Measurements from ENCODE around the gene NSMCE3. TPM values are rescaled to one million over a fixed set of nuclear protein-coding genes. Genes with fewer than 3 reads are reported as not detected.

The NSMCE3 gene
- polyA plus RNA-seq, 6 donors from 2014 or later = 33.7 to 43.3 (median 40.4) TPM

- DNase-seq (no peak), ATAC-seq (ENCODE audit: low read depth in 2 of 2) (no peak)
- H3K27me3 Mint-ChIP-seq = peaks cover 39 to 69% (median 64%) of the 10 kb centered on the region in 3 donors
- no peak overlapping the region for H3K27ac Mint-ChIP-seq
- H3K36me3 Mint-ChIP-seq = no peaks in the 10 kb centered on the region
- H3K4me1 Mint-ChIP-seq = no peaks in the 10 kb centered on the region
- H3K4me3 Mint-ChIP-seq = no peak overlapping the region
- H3K9me3 Mint-ChIP-seq = peaks cover 0 to 6% (median 0%) of the 10 kb centered on the region in 7 donors
These were observed 15.8 kb upstream of the NSMCE3 start for GRCh38 chr15:29285386-29285785.

- ATAC-seq (ENCODE audit: low read depth in 2 of 2) (no peak), DNase-seq (no peak)
- Mint-ChIP-seq H3K36me3 (no peaks in the 10 kb centered on the region), H3K27me3 (peaks cover 43 to 75% (median 70%) of the 10 kb centered on the region in 3 donors), H3K4me1 (no peaks in the 10 kb centered on the region), H3K9me3 (peaks cover 0 to 6% (median 0%) of the 10 kb centered on the region in 7 donors), H3K4me3 (no peak overlapping the region), H3K27ac (no peak overlapping the region)
These were observed 13.8 kb upstream of the NSMCE3 start for GRCh38 chr15:29283381-29283780.

- Mint-ChIP-seq H3K27me3 (peaks cover 35 to 80% (median 53%) of the 10 kb centered on the region in 3 donors), H3K36me3 (no peaks in the 10 kb centered on the region), H3K4me3 (no peak overlapping the region), H3K9me3 (peaks cover 0 to 6% (median 0%) of the 10 kb centered on the region in 7 donors), H3K4me1 (no peaks in the 10 kb centered on the region), H3K27ac (no peak overlapping the region)
- ATAC-seq (ENCODE audit: low read depth in 2 of 2) (no peak), DNase-seq (no peak)
These were observed 10.9 kb upstream of the NSMCE3 start for GRCh38 chr15:29280514-29280913.

- Mint-ChIP-seq H3K4me3 (no peak overlapping the region), H3K9me3 (peaks cover 0 to 6% (median 0%) of the 10 kb centered on the region in 7 donors), H3K4me1 (no peaks in the 10 kb centered on the region), H3K27ac (no peak overlapping the region), H3K27me3 (peaks cover 21 to 61% (median 34%) of the 10 kb centered on the region in 3 donors), H3K36me3 (no peaks in the 10 kb centered on the region)
- DNase-seq = no peak
- no peak for ATAC-seq (ENCODE audit: low read depth in 2 of 2)
These were observed 8.9 kb upstream of the NSMCE3 start for GRCh38 chr15:29278436-29279105.

- no peak for DNase-seq
- no peak overlapping the region for H3K4me3 Mint-ChIP-seq
- peaks cover 0 to 6% (median 0%) of the 10 kb centered on the region in 3 donors for H3K4me1 Mint-ChIP-seq
- H3K9me3 Mint-ChIP-seq = no peaks in the 10 kb centered on the region
- no peaks in the 10 kb centered on the region for H3K36me3 Mint-ChIP-seq
- H3K27me3 Mint-ChIP-seq = peaks cover 10 to 43% (median 14%) of the 10 kb centered on the region in 3 donors
- H3K27ac Mint-ChIP-seq = no peak overlapping the region
- ATAC-seq (ENCODE audit: low read depth in 2 of 2) = no peak
These were observed 6.7 kb upstream of the NSMCE3 start for GRCh38 chr15:29276366-29276765.

- H3K27ac Mint-ChIP-seq = no peak overlapping the region
- DNase-seq = no peak
- no peak for ATAC-seq (ENCODE audit: low read depth in 2 of 2)
- H3K4me1 Mint-ChIP-seq = peaks cover 0 to 9% (median 0%) of the 10 kb centered on the region in 3 donors
- H3K9me3 Mint-ChIP-seq = no peaks in the 10 kb centered on the region
- peaks cover 10 to 38% (median 11%) of the 10 kb centered on the region in 3 donors for H3K27me3 Mint-ChIP-seq
- no peaks in the 10 kb centered on the region for H3K36me3 Mint-ChIP-seq
- H3K4me3 Mint-ChIP-seq = no peak overlapping the region
These were observed 6.2 kb upstream of the NSMCE3 start for GRCh38 chr15:29275855-29276254.

GRCh38 chr15:29274946-29275345, 5.3 kb upstream of the NSMCE3 start:
- DNase-seq = no peak
- no peak for ATAC-seq (ENCODE audit: low read depth in 2 of 2)
- H3K9me3 Mint-ChIP-seq = no peaks in the 10 kb centered on the region
- peaks cover 3 to 16% (median 4%) of the 10 kb centered on the region in 3 donors for H3K4me1 Mint-ChIP-seq
- peaks cover 2 to 29% (median 2%) of the 10 kb centered on the region in 3 donors for H3K27me3 Mint-ChIP-seq
- no peak overlapping the region for H3K27ac Mint-ChIP-seq
- H3K36me3 Mint-ChIP-seq = no peaks in the 10 kb centered on the region
- H3K4me3 Mint-ChIP-seq = no peak overlapping the region

- Mint-ChIP-seq H3K4me3 (peak overlapping the region in 1 of 8 donors; percentile 26), H3K36me3 (no peaks in the 10 kb centered on the region), H3K9me3 (no peaks in the 10 kb centered on the region), H3K27ac (no peak overlapping the region), H3K27me3 (peaks cover 0 to 9% (median 0%) of the 10 kb centered on the region in 3 donors), H3K4me1 (peaks cover 19 to 34% (median 25%) of the 10 kb centered on the region in 3 donors)
- DNase-seq (no peak), ATAC-seq (ENCODE audit: low read depth in 2 of 2) (no peak)
These were observed 2.6 kb upstream of the NSMCE3 start for GRCh38 chr15:29272219-29272618.

- DNase-seq (no peak), ATAC-seq (ENCODE audit: low read depth in 2 of 2) (no peak)
- H3K9me3 Mint-ChIP-seq = no peaks in the 10 kb centered on the region
- no peaks in the 10 kb centered on the region for H3K36me3 Mint-ChIP-seq
- peaks cover 27 to 46% (median 37%) of the 10 kb centered on the region in 3 donors for H3K4me1 Mint-ChIP-seq
- H3K27ac Mint-ChIP-seq = peak overlapping the region in 2 of 6 donors; percentile 96 to 97
- peak overlapping the region in 6 of 8 donors; percentile 3 to 97 (median 85) for H3K4me3 Mint-ChIP-seq
- no peaks in the 10 kb centered on the region for H3K27me3 Mint-ChIP-seq
These were observed 1.4 kb upstream of the NSMCE3 start for GRCh38 chr15:29270976-29271375.

- Mint-ChIP-seq H3K36me3 (no peaks in the 10 kb centered on the region), H3K4me3 (peak overlapping the region; percentile 84 to 97 (median 92)), H3K27ac (peak overlapping the region; percentile 96 to 100 (median 98)), H3K4me1 (peaks cover 32 to 47% (median 43%) of the 10 kb centered on the region in 3 donors), H3K9me3 (no peaks in the 10 kb centered on the region), H3K27me3 (no peaks in the 10 kb centered on the region)
- ATAC-seq (ENCODE audit: low read depth in 2 of 2) (peak; percentile 13 to 36), DNase-seq (peak; percentile 42)
These were observed 740 bp upstream of the NSMCE3 start for GRCh38 chr15:29270169-29270955.

- H3K27ac Mint-ChIP-seq = peak overlapping the region; percentile 96 to 99 (median 99)
- H3K27me3 Mint-ChIP-seq = no peaks in the 10 kb centered on the region
- H3K36me3 Mint-ChIP-seq = no peaks in the 10 kb centered on the region
- peak; percentile 18 to 25 for ATAC-seq (ENCODE audit: low read depth in 2 of 2)
- no peaks in the 10 kb centered on the region for H3K9me3 Mint-ChIP-seq
- peaks cover 32 to 47% (median 43%) of the 10 kb centered on the region in 3 donors for H3K4me1 Mint-ChIP-seq
- no peak for DNase-seq
- H3K4me3 Mint-ChIP-seq = peak overlapping the region; percentile 84 to 99 (median 94)
These were observed 727 bp downstream of the NSMCE3 start for GRCh38 chr15:29268706-29269484.

- Mint-ChIP-seq H3K4me1 (peaks cover 32 to 43% (median 39%) of the 10 kb centered on the region in 3 donors), H3K27me3 (no peaks in the 10 kb centered on the region), H3K27ac (peak overlapping the region in 2 of 6 donors; percentile 6 to 36), H3K9me3 (no peaks in the 10 kb centered on the region), H3K36me3 (no peaks in the 10 kb centered on the region), H3K4me3 (peak overlapping the region in 1 of 8 donors; percentile 91)
- no peak for ATAC-seq (ENCODE audit: low read depth in 2 of 2)
- no peak for DNase-seq
These were observed 3.5 kb downstream of the NSMCE3 start for GRCh38 chr15:29266052-29266582.

GRCh38 chr15:29263289-29263688, 6.3 kb downstream of the NSMCE3 start:
- DNase-seq (no peak), ATAC-seq (ENCODE audit: low read depth in 2 of 2) (no peak)
- Mint-ChIP-seq H3K4me3 (no peak overlapping the region), H3K27me3 (no peaks in the 10 kb centered on the region), H3K27ac (peak overlapping the region in 1 of 6 donors; percentile 50), H3K36me3 (no peaks in the 10 kb centered on the region), H3K9me3 (peaks cover 0 to 1% (median 0%) of the 10 kb centered on the region in 7 donors), H3K4me1 (peaks cover 18 to 27% (median 18%) of the 10 kb centered on the region in 3 donors)
